Neural cell (in vitro differentiated cells): ENCODE data around the gene SLC2A5.

Source experiments
- EZH2 ChIP-seq: fragments of 200-600, 300-800 bp; shearing (Covaris generic), sonication (generic); IDR thresholded peaks from 2 replicates; pipeline ENCODE4 v1.6.1; 2014; ENCODE audit warnings: antibody characterized with exemption, low read length, borderline replicate concordance, mild to moderate bottlenecking; ENCODE audit not compliant: insufficient read depth, poor library complexity, severe bottlenecking
- POLR2AphosphoS5 ChIP-seq: IDR thresholded peaks from 2 replicates; pipeline ENCODE4 v1.6.1; 2012

GRCh38 chr1:9079988-9080704 is 10.7 kb upstream of the SLC2A5 start:
- TF ChIP-seq EZH2 (no peak), POLR2AphosphoS5 (no peak)
